Memory B cell (primary cell): ENCODE results near the gene AQP10.
A peak's percentile ranks its signal among the peaks of the same experiment; 100 is the strongest.
"Not testable (repeated sequence)": the region's sequence is repeated elsewhere in the genome, so short reads cannot be mapped to it uniquely, and the experiment has no call there.

Experiments
- ATAC-seq: fragments of 150-1000 bp; cut with Tn5 transposase; 2 replicates; pipeline ENCODE4 v1.10.0; 2021; ENCODE audit warnings: low read depth, mild to moderate bottlenecking, moderate library complexity
- DNase-seq, 2 donors: peaks; one replicate each; pipeline ENCODE4 v3.0.0; 2022; ENCODE audit warnings: low spot score in 2 of 2
- H3K27ac Mint-ChIP-seq: one replicate; pipeline ENCODE4 v1.8.0; 2022; ENCODE audit warnings: mild to moderate bottlenecking, moderate library complexity, mixed read lengths
- H3K27me3 Mint-ChIP-seq: one replicate; pipeline ENCODE4 v1.8.0; 2022; ENCODE audit warnings: mixed read lengths
- H3K36me3 Mint-ChIP-seq: one replicate; pipeline ENCODE4 v1.8.0; 2022; ENCODE audit warnings: mild to moderate bottlenecking, mixed read lengths
- H3K4me1 Mint-ChIP-seq: one replicate; pipeline ENCODE4 v1.8.0; 2022; ENCODE audit warnings: mixed read lengths
- H3K4me3 Mint-ChIP-seq: one replicate; pipeline ENCODE4 v1.8.0; 2022; ENCODE audit warnings: mild to moderate bottlenecking, moderate library complexity, mixed read lengths
- H3K9me3 Mint-ChIP-seq: one replicate; pipeline ENCODE4 v1.8.0; 2022; ENCODE audit warnings: mixed read lengths

AQP10 gene

GRCh38 chr1:154320882-154321608, at the start of gene AQP10:
Gene AQP10 (plus strand): TSS chr1:154321093. CDS start chr1:154321156, 63 bp downstream.
- no peak for ATAC-seq
- Mint-ChIP-seq H3K27ac (no peak within 1 kb of the TSS), H3K4me3 (no peak within 1 kb of the TSS), H3K36me3 (no peaks in the 10 kb centered on the region), H3K27me3 (peaks cover 9% of the 10 kb centered on the region), H3K9me3 (peaks cover 2% of the 10 kb centered on the region), H3K4me1 (peaks cover 5% of the 10 kb centered on the region)
- DNase-seq = no peak

GRCh38 chr1:154272217-154272998, 48.5 kb upstream of the AQP10 start, which contains the start of gene HAX1:
Gene HAX1 (plus strand): TSS chr1:154272629. CDS start chr1:154272724, 95 bp downstream.
- peaks cover 23% of the 10 kb centered on the region for H3K36me3 Mint-ChIP-seq

GRCh38 chr1:154272999-154273563, 47.8 kb upstream of the AQP10 start:
- H3K4me1 Mint-ChIP-seq = peaks cover 17% of the 10 kb centered on the region
- peak in 1 of 2 donors; percentile 19 for DNase-seq
- H3K9me3 Mint-ChIP-seq = no peaks in the 10 kb centered on the region
- H3K4me3 Mint-ChIP-seq = peak overlapping the region; percentile 93
- H3K27me3 Mint-ChIP-seq = no peaks in the 10 kb centered on the region
- H3K36me3 Mint-ChIP-seq = peaks cover 23% of the 10 kb centered on the region
- peak overlapping the region; percentile 95 for H3K27ac Mint-ChIP-seq
- ATAC-seq = no peak

More at GRCh38 chr1:154272217-154272998, 48.5 kb upstream of the AQP10 start, which contains the start of gene HAX1:
- DNase-seq (peak; percentile 85 to 91), ATAC-seq (peak; percentile 93)
- H3K27ac Mint-ChIP-seq = peak within 1 kb of the TSS; percentile 95
- peaks cover 17% of the 10 kb centered on the region for H3K4me1 Mint-ChIP-seq
- H3K27me3 Mint-ChIP-seq = no peaks in the 10 kb centered on the region
- no peaks in the 10 kb centered on the region for H3K9me3 Mint-ChIP-seq
- H3K4me3 Mint-ChIP-seq = peak within 1 kb of the TSS; percentile 93

- no peak for DNase-seq
- Mint-ChIP-seq H3K36me3 (peaks cover 15% of the 10 kb centered on the region), H3K27ac (no peak overlapping the region), H3K4me1 (peaks cover 17% of the 10 kb centered on the region), H3K9me3 (no peaks in the 10 kb centered on the region), H3K4me3 (no peak overlapping the region), H3K27me3 (no peaks in the 10 kb centered on the region)
- no peak for ATAC-seq
Measured at GRCh38 chr1:154276797-154277196, 44.1 kb upstream of the AQP10 start.

- H3K27ac Mint-ChIP-seq, DNase-seq, H3K27me3 Mint-ChIP-seq, H3K4me3 Mint-ChIP-seq, H3K4me1 Mint-ChIP-seq, ATAC-seq, H3K36me3 Mint-ChIP-seq, H3K9me3 Mint-ChIP-seq: not testable (repeated sequence)
Measured at GRCh38 chr1:154287591-154287990, 33.3 kb upstream of the AQP10 start.

GRCh38 chr1:154288661-154289060, 32.2 kb upstream of the AQP10 start:
- no peak overlapping the region for H3K4me3 Mint-ChIP-seq
- ATAC-seq (no peak), DNase-seq (no peak)
- peaks cover 4% of the 10 kb centered on the region for H3K9me3 Mint-ChIP-seq
- no peaks in the 10 kb centered on the region for H3K4me1 Mint-ChIP-seq
- H3K27me3 Mint-ChIP-seq = peaks cover 2% of the 10 kb centered on the region
- no peak overlapping the region for H3K27ac Mint-ChIP-seq
- peaks cover 4% of the 10 kb centered on the region for H3K36me3 Mint-ChIP-seq

GRCh38 chr1:154290921-154291320, 30.0 kb upstream of the AQP10 start:
- no peak overlapping the region for H3K4me3 Mint-ChIP-seq
- peaks cover 6% of the 10 kb centered on the region for H3K36me3 Mint-ChIP-seq
- H3K27ac Mint-ChIP-seq = no peak overlapping the region
- peaks cover 6% of the 10 kb centered on the region for H3K9me3 Mint-ChIP-seq
- DNase-seq (no peak), ATAC-seq (no peak)
- no peaks in the 10 kb centered on the region for H3K4me1 Mint-ChIP-seq
- no peaks in the 10 kb centered on the region for H3K27me3 Mint-ChIP-seq

- Mint-ChIP-seq H3K4me3 (no peak overlapping the region), H3K9me3 (peaks cover 6% of the 10 kb centered on the region), H3K27me3 (peaks cover 2% of the 10 kb centered on the region), H3K27ac (no peak overlapping the region), H3K36me3 (peaks cover 6% of the 10 kb centered on the region), H3K4me1 (no peaks in the 10 kb centered on the region)
- no peak for ATAC-seq
- no peak for DNase-seq
Measured at GRCh38 chr1:154295408-154296235, 25.3 kb upstream of the AQP10 start.

- Mint-ChIP-seq H3K4me1 (no peaks in the 10 kb centered on the region), H3K36me3 (no peaks in the 10 kb centered on the region), H3K4me3 (no peak overlapping the region), H3K9me3 (no peaks in the 10 kb centered on the region), H3K27me3 (peaks cover 2% of the 10 kb centered on the region), H3K27ac (no peak overlapping the region)
- ATAC-seq (no peak), DNase-seq (no peak)
Measured at GRCh38 chr1:154301582-154301981, 19.3 kb upstream of the AQP10 start.

- Mint-ChIP-seq H3K27me3 (no peaks in the 10 kb centered on the region), H3K36me3 (no peaks in the 10 kb centered on the region), H3K27ac (no peak overlapping the region), H3K4me3 (no peak overlapping the region), H3K4me1 (no peaks in the 10 kb centered on the region), H3K9me3 (no peaks in the 10 kb centered on the region)
- ATAC-seq (no peak), DNase-seq (no peak)
Measured at GRCh38 chr1:154304664-154305337, 16.1 kb upstream of the AQP10 start.

- no peaks in the 10 kb centered on the region for H3K36me3 Mint-ChIP-seq
- ATAC-seq (no peak), DNase-seq (no peak)
Measured at GRCh38 chr1:154306151-154306550, 14.7 kb upstream of the AQP10 start.

GRCh38 chr1:154307670-154308270, 13.1 kb upstream of the AQP10 start:
- not testable (repeated sequence) for H3K27ac Mint-ChIP-seq, DNase-seq, H3K9me3 Mint-ChIP-seq, H3K4me1 Mint-ChIP-seq, ATAC-seq, H3K27me3 Mint-ChIP-seq, H3K36me3 Mint-ChIP-seq, H3K4me3 Mint-ChIP-seq

More at GRCh38 chr1:154306151-154306550, 14.7 kb upstream of the AQP10 start:
- no peaks in the 10 kb centered on the region for H3K4me1 Mint-ChIP-seq
- H3K27me3 Mint-ChIP-seq = no peaks in the 10 kb centered on the region
- H3K4me3 Mint-ChIP-seq = no peak overlapping the region
- H3K9me3 Mint-ChIP-seq = no peaks in the 10 kb centered on the region
- H3K27ac Mint-ChIP-seq = no peak overlapping the region

- not testable (repeated sequence) for H3K27me3 Mint-ChIP-seq, H3K27ac Mint-ChIP-seq, H3K4me1 Mint-ChIP-seq, DNase-seq, H3K9me3 Mint-ChIP-seq, H3K4me3 Mint-ChIP-seq, H3K36me3 Mint-ChIP-seq, ATAC-seq
Measured at GRCh38 chr1:154309136-154309535, 11.8 kb upstream of the AQP10 start.
